OCI-LY1 (cell line): ENCODE data around the gene SHROOM3.

Source experiments
- H2AFZ ChIP-seq: fragments of 200-600 bp; sonication (generic), shearing (Covaris generic); 2 replicates; pipeline ENCODE4 v1.6.0; 2014; ENCODE audit warnings: antibody characterized with exemption, mild to moderate bottlenecking, low read length
- H3F3A ChIP-seq: fragments of 200-600 bp; sonication (generic), shearing (Covaris generic); 2 replicates; pipeline ENCODE4 v1.6.0; 2014; ENCODE audit warnings: mild to moderate bottlenecking, antibody characterized with exemption, low read length, moderate library complexity; ENCODE audit not compliant: insufficient read depth
- H3K27ac ChIP-seq: fragments of 200-600 bp; sonication (generic); 2 replicates; pipeline ENCODE4 v1.5.1; 2014; ENCODE audit warnings: low read length, mixed run types, mild to moderate bottlenecking, low read depth; ENCODE audit not compliant: poor library complexity, severe bottlenecking
- H3K27me3 ChIP-seq: fragments of 200-600 bp; sonication (generic); 2 replicates; pipeline ENCODE4 v1.6.0; 2014; ENCODE audit warnings: antibody characterized with exemption, mild to moderate bottlenecking, low read length, moderate library complexity; ENCODE audit not compliant: insufficient read depth
- H3K36me3 ChIP-seq: fragments of 200-600 bp; sonication (generic); 2 replicates; pipeline ENCODE4 v1.6.1; 2014; ENCODE audit warnings: mild to moderate bottlenecking, antibody characterized with exemption, low read length, moderate library complexity, mixed read lengths; ENCODE audit not compliant: insufficient read depth
- H3K4me1 ChIP-seq: fragments of 200-600 bp; sonication (generic); 2 replicates; pipeline ENCODE4 v1.5.1; 2014; ENCODE audit warnings: mild to moderate bottlenecking, low read length, moderate library complexity; ENCODE audit not compliant: insufficient read depth, severe bottlenecking
- H3K4me2 ChIP-seq: fragments of 200-600 bp; sonication (generic), shearing (Covaris generic); 2 replicates; pipeline ENCODE4 v1.6.1; 2014; ENCODE audit warnings: low read length
- H3K4me3 ChIP-seq: fragments of 200-600 bp; sonication (generic); 2 replicates; pipeline ENCODE4 v1.5.1; 2014; ENCODE audit warnings: low read length, low read depth, mild to moderate bottlenecking, mixed read lengths; ENCODE audit not compliant: poor library complexity, severe bottlenecking
- H3K79me2 ChIP-seq: fragments of 200-600 bp; shearing (Covaris generic); 2 replicates; pipeline ENCODE4 v1.6.1; 2016; ENCODE audit warnings: mixed run types, low read length, mixed read lengths; ENCODE audit not compliant: insufficient read depth
- H3K9ac ChIP-seq: fragments of 200-600 bp; sonication (generic), shearing (Covaris generic); 2 replicates; pipeline ENCODE4 v1.6.1; 2014; ENCODE audit warnings: mild to moderate bottlenecking, low read length, mixed read lengths
- H3K9me2 ChIP-seq: fragments of 200-600 bp; sonication (generic), shearing (Covaris generic); 2 replicates; pipeline ENCODE4 v1.6.1; 2014; ENCODE audit warnings: low read depth, mild to moderate bottlenecking, low read length, mixed read lengths
- H3K9me3 ChIP-seq: fragments of 200-600 bp; shearing (Covaris generic); 2 replicates; pipeline ENCODE4 v1.6.1; 2014; ENCODE audit warnings: low read length, mixed read lengths
- H4K20me1 ChIP-seq: fragments of 200-600 bp; sonication (generic), shearing (Covaris generic); 2 replicates; pipeline ENCODE4 v1.6.0; 2016; ENCODE audit warnings: mild to moderate bottlenecking, low read length; ENCODE audit not compliant: insufficient read depth
- CTCF ChIP-seq: fragments of 200-600 bp; sonication (generic), shearing (Covaris generic); IDR thresholded peaks from 2 replicates; pipeline ENCODE4 v1.5.1; 2017; ENCODE audit warnings: mild to moderate bottlenecking, antibody characterized with exemption, low read length, moderate library complexity, mixed read lengths
- EZH2 ChIP-seq: fragments of 200-600 bp; sonication (generic), shearing (Covaris generic); IDR thresholded peaks from 2 replicates; pipeline ENCODE4 v1.8.0; 2017; ENCODE audit warnings: borderline replicate concordance, mixed run types, mild to moderate bottlenecking, antibody characterized with exemption, low read length, moderate library complexity, mixed read lengths

SHROOM3 gene

DNA sequence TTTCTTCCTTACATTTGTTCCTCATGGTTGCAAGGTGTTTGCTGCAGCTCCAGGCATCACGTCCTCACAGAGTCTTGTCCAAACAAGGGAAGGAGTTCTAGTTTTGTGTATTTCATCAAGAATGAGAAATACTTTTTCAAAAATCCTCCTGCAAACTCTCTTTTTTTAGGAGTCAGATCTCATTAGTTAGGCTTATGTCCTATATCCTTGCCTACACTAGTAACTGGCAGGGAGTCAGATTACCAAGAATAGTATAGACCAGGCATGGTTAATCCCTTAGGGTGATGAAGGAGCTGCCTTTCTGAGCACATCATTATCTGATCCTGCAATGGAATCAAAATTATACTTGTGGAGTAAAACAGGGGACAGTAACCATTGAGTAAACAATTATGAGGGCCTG is 160.4 kb downstream of the SHROOM3 start:
- no peaks in the 10 kb centered on the region for H3K27me3 ChIP-seq
- no peak overlapping the region for H3K4me2 ChIP-seq
- H3K36me3 ChIP-seq, result no peaks in the 10 kb centered on the region
- no peaks in the 10 kb centered on the region for H3K9me2 ChIP-seq
- H3K79me2 ChIP-seq, result no peaks in the 10 kb centered on the region
- no peaks in the 10 kb centered on the region for H3K4me1 ChIP-seq
- H4K20me1 ChIP-seq, result no peaks in the 10 kb centered on the region
- H2AFZ ChIP-seq, result no peak overlapping the region
- no peak for TF ChIP-seq CTCF
- TF ChIP-seq EZH2, result no peak
- no peaks in the 10 kb centered on the region for H3F3A ChIP-seq
- H3K9me3 ChIP-seq, result no peaks in the 10 kb centered on the region
- no peak overlapping the region for H3K9ac ChIP-seq
- H3K27ac ChIP-seq, result no peak overlapping the region
- H3K4me3 ChIP-seq, result no peak overlapping the region

DNA sequence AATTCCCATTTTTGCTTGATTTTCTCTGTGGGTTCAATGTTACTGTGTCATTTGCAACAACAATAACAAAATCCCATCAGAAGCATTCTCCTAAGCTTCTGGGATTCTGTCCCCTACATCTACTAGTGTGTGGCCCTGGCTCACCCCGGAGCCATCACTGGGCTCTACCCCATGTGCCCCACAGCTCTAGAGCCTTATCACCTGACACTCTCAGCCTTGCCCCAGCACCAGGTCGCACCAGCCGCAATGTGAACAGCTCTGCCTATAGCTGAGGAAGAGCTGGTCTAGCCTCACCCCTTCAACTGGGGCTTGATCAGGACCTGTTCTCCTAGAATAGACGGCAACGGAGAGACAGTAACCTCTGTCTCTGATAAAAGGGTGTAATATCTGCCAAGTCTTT is 161.7 kb downstream of the SHROOM3 start:
- Histone ChIP-seq H3K79me2 (no peaks in the 10 kb centered on the region), H3K4me2 (no peak overlapping the region), H3F3A (no peaks in the 10 kb centered on the region), H4K20me1 (no peaks in the 10 kb centered on the region), H3K4me3 (no peak overlapping the region), H3K27me3 (no peaks in the 10 kb centered on the region), H3K9ac (no peak overlapping the region), H3K36me3 (no peaks in the 10 kb centered on the region), H3K27ac (no peak overlapping the region), H3K9me3 (no peaks in the 10 kb centered on the region), H3K9me2 (no peaks in the 10 kb centered on the region), H2AFZ (no peak overlapping the region), H3K4me1 (no peaks in the 10 kb centered on the region)
- no peak for TF ChIP-seq CTCF
- TF ChIP-seq EZH2, result no peak

GRCh38 chr4:76597423-76597979 is 162.5 kb downstream of the SHROOM3 start:
- Histone ChIP-seq H3K27ac (no peak overlapping the region), H2AFZ (no peak overlapping the region), H3K79me2 (no peaks in the 10 kb centered on the region), H3K27me3 (no peaks in the 10 kb centered on the region), H3K9me3 (no peaks in the 10 kb centered on the region), H3K4me3 (no peak overlapping the region), H3K9ac (no peak overlapping the region), H3K4me2 (no peak overlapping the region), H4K20me1 (no peaks in the 10 kb centered on the region), H3F3A (no peaks in the 10 kb centered on the region), H3K36me3 (no peaks in the 10 kb centered on the region), H3K4me1 (no peaks in the 10 kb centered on the region), H3K9me2 (no peaks in the 10 kb centered on the region)
- TF ChIP-seq EZH2, result no peak
- TF ChIP-seq CTCF, result no peak
